HG03565 (cell line): ENCODE measurements around the gene DRG2.

Experiments used
- ATAC-seq: cut with Tn5 transposase; IDR thresholded peaks from one replicate; pipeline ENCODE4 v1.9.1; 2021; ENCODE audit warnings: mild to moderate bottlenecking, moderate library complexity; ENCODE audit not compliant: unreplicated experiment

DRG2 gene

GRCh38 chr17:18074566-18075272, 13.0 kb upstream of the DRG2 start:
- ATAC-seq: no peak

- ATAC-seq: no peak
Measured at GRCh38 chr17:18076936-18077335, 10.8 kb upstream of the DRG2 start.

- no peak for ATAC-seq
Measured at GRCh38 chr17:18079543-18079942, 8.2 kb upstream of the DRG2 start.

- ATAC-seq: no peak
Measured at GRCh38 chr17:18084256-18084655, 3.5 kb upstream of the DRG2 start.

GRCh38 chr17:18089613-18090012, 1.9 kb downstream of the DRG2 start:
- no peak for ATAC-seq

GRCh38 chr17:18093616-18094408, 6.1 kb downstream of the DRG2 start:
- no peak for ATAC-seq

- no peak for ATAC-seq
Measured at GRCh38 chr17:18094409-18094807, 6.7 kb downstream of the DRG2 start.

- no peak for ATAC-seq
Measured at GRCh38 chr17:18099516-18099915, 11.8 kb downstream of the DRG2 start.

GRCh38 chr17:18100616-18101015, 12.9 kb downstream of the DRG2 start:
- ATAC-seq: no peak

GRCh38 chr17:18101828-18102227, 14.1 kb downstream of the DRG2 start:
- no peak for ATAC-seq

- no peak for ATAC-seq
Measured at GRCh38 chr17:18102640-18103039, 14.9 kb downstream of the DRG2 start.

- ATAC-seq: no peak
Measured at GRCh38 chr17:18105027-18105426, 17.3 kb downstream of the DRG2 start.

GRCh38 chr17:18105595-18105994, 17.8 kb downstream of the DRG2 start:
- no peak for ATAC-seq

GRCh38 chr17:18106211-18106610, 18.5 kb downstream of the DRG2 start:
- no peak for ATAC-seq

- ATAC-seq: no peak
Measured at GRCh38 chr17:18107061-18107790, 19.5 kb downstream of the DRG2 start.

- no peak for ATAC-seq
Measured at GRCh38 chr17:18107971-18108370, 20.2 kb downstream of the DRG2 start.

- ATAC-seq: no peak
Measured at GRCh38 chr17:18108401-18109312, 20.9 kb downstream of the DRG2 start, which contains the start of gene MYO15A. Gene MYO15A (plus strand): TSS chr17:18108756. CDS start chr17:18118801, 10,045 bp downstream.

GRCh38 chr17:18109935-18110485, 22.3 kb downstream of the DRG2 start:
- ATAC-seq: no peak

- no peak for ATAC-seq
Measured at GRCh38 chr17:18110636-18111145, 22.9 kb downstream of the DRG2 start.
